KMS-11 (cell line): ENCODE data around the gene ITGA1.

ENCODE experiments used
- H2AFZ ChIP-seq: fragments of 200-600 bp; sonication (generic); 2 replicates; pipeline ENCODE4 v1.6.1; 2016; ENCODE audit warnings: antibody characterized with exemption, mixed run types, low read depth
- H3K27ac ChIP-seq: fragments of 200-600 bp; sonication (generic); 2 replicates; pipeline ENCODE4 v1.6.1; 2016; ENCODE audit warnings: mild to moderate bottlenecking, mixed run types
- H3K27me3 ChIP-seq: fragments of 200-600 bp; sonication (generic); 2 replicates; pipeline ENCODE4 v1.6.1; 2017; ENCODE audit warnings: mild to moderate bottlenecking, low read depth, mixed run types, moderate library complexity; ENCODE audit not compliant: insufficient read depth
- H3K36me3 ChIP-seq: fragments of 200-600 bp; sonication (generic); 2 replicates; pipeline ENCODE4 v1.6.1; 2017; ENCODE audit warnings: mild to moderate bottlenecking, mixed run types; ENCODE audit not compliant: insufficient read depth
- H3K4me1 ChIP-seq: fragments of 200-600 bp; sonication (generic); 2 replicates; pipeline ENCODE4 v1.6.1; 2016; ENCODE audit warnings: mild to moderate bottlenecking, low read depth, mixed run types; ENCODE audit not compliant: poor library complexity, severe bottlenecking
- H3K4me2 ChIP-seq: fragments of 200-600 bp; sonication (generic); 2 replicates; pipeline ENCODE4 v1.7.0; 2016; ENCODE audit warnings: mild to moderate bottlenecking, mixed run types
- H3K4me3 ChIP-seq: fragments of 200-600 bp; sonication (generic); IDR thresholded peaks from 2 replicates; pipeline ENCODE4 v1.6.1; 2017; ENCODE audit warnings: low read depth, low read length, mixed read lengths; ENCODE audit not compliant: insufficient read depth
- H3K79me2 ChIP-seq: fragments of 200-600 bp; sonication (generic); 2 replicates; pipeline ENCODE4 v1.6.1; 2016; ENCODE audit warnings: low read depth, mixed run types; ENCODE audit not compliant: insufficient read depth
- H3K9ac ChIP-seq: fragments of 200-600 bp; sonication (generic); 2 replicates; pipeline ENCODE4 v1.6.1; 2016; ENCODE audit warnings: mild to moderate bottlenecking, mixed run types
- H4K20me1 ChIP-seq: fragments of 200-600 bp; sonication (generic); 2 replicates; pipeline ENCODE4 v1.6.1; 2016; ENCODE audit warnings: mild to moderate bottlenecking, mixed run types; ENCODE audit not compliant: insufficient read depth
- CTCF ChIP-seq: fragments of 200-600 bp; sonication (generic); conservative IDR thresholded peaks from 2 replicates; pipeline ENCODE4 v1.6.1; 2017; ENCODE audit warnings: low read depth, mild to moderate bottlenecking, antibody characterized with exemption, low read length, moderate library complexity, mixed read lengths

Gene ITGA1

DNA sequence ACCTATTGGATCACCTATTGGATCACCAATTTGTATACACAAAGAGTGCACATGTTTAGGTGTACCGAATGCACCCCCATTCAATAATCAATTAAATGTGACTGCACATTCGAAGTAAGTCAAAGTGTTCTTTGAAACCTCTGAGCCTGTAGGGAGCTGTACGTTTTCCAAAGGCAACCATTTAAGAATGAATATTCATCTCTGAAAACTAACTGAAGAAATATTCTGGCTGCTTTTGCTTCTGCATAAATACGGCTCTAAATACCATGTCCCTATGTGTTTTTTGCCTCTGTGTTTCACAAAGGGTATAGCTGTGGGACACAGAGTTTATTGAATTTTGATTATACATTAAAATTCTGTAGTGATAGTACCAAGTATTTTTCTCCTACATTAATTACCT lies 95.4 kb downstream of the ITGA1 start:
- TF ChIP-seq CTCF: no peak
- H3K36me3 ChIP-seq: no peaks in the 10 kb centered on the region
- H4K20me1 ChIP-seq: no peaks in the 10 kb centered on the region
- H3K9ac ChIP-seq: no peak overlapping the region
- H2AFZ ChIP-seq: no peak overlapping the region
- no peak overlapping the region for H3K4me3 ChIP-seq
- no peaks in the 10 kb centered on the region for H3K79me2 ChIP-seq
- no peak overlapping the region for H3K4me2 ChIP-seq
- no peaks in the 10 kb centered on the region for H3K27me3 ChIP-seq
- no peaks in the 10 kb centered on the region for H3K4me1 ChIP-seq
- no peak overlapping the region for H3K27ac ChIP-seq

DNA sequence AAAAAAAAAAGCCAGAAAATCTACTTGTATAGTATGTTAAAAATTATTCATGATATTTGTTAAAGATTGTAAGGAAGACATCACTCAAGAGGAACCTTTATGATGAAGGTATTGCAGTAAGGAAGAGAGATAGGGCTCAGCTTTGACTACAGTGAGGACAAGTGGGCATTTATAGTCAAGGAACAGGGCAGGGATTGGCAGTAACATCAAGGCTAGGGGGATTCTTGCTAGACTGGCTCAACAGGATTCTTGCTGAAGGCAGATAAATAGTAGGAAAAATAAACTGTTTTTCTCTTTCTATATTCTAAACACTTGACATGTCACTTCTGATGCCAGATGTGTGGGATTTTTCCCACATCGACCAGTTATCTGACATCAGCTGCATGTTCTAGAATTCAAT lies 96.7 kb downstream of the ITGA1 start:
- no peaks in the 10 kb centered on the region for H3K27me3 ChIP-seq
- H3K27ac ChIP-seq: no peak overlapping the region
- H3K79me2 ChIP-seq: no peaks in the 10 kb centered on the region
- no peaks in the 10 kb centered on the region for H3K4me1 ChIP-seq
- no peak overlapping the region for H2AFZ ChIP-seq
- H3K36me3 ChIP-seq: no peaks in the 10 kb centered on the region
- no peak for TF ChIP-seq CTCF
- H3K4me3 ChIP-seq: no peak overlapping the region
- H3K9ac ChIP-seq: no peak overlapping the region
- no peaks in the 10 kb centered on the region for H4K20me1 ChIP-seq
- no peak overlapping the region for H3K4me2 ChIP-seq

GRCh38 chr5:52885614-52886013 lies 97.9 kb downstream of the ITGA1 start:
- Histone ChIP-seq H3K4me3 (no peak overlapping the region), H3K4me1 (no peaks in the 10 kb centered on the region)

DNA sequence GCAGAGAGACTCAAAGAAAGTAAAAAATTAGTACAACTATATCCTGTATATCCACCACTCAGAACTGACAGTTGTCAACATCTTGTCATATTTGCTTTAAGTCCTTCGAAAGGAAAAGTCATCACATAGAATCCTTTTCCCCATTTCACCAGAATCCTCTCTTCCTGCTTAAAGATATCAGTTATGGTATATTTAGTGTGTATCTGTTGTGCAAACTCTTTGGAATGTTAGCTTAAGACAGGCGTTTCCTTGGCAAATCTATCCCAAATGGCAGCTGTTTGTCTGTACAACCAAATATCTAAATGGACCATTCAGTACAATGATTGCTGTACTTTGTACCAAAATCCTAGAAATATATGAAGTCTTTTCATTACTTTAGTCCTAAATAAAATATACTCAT lies 98.5 kb downstream of the ITGA1 start:
- TF ChIP-seq CTCF: no peak
- H3K4me2 ChIP-seq: no peak overlapping the region
- H3K27me3 ChIP-seq: no peaks in the 10 kb centered on the region
- no peaks in the 10 kb centered on the region for H3K36me3 ChIP-seq
- no peak overlapping the region for H2AFZ ChIP-seq
- H3K9ac ChIP-seq: no peak overlapping the region
- no peak overlapping the region for H3K4me3 ChIP-seq
- H4K20me1 ChIP-seq: no peaks in the 10 kb centered on the region
- no peak overlapping the region for H3K27ac ChIP-seq
- no peaks in the 10 kb centered on the region for H3K4me1 ChIP-seq
- no peaks in the 10 kb centered on the region for H3K79me2 ChIP-seq

More at GRCh38 chr5:52885614-52886013, 97.9 kb downstream of the ITGA1 start:
- H3K9ac ChIP-seq: no peak overlapping the region
- H4K20me1 ChIP-seq: no peaks in the 10 kb centered on the region
- no peaks in the 10 kb centered on the region for H3K36me3 ChIP-seq
- TF ChIP-seq CTCF: no peak
- H3K27ac ChIP-seq: no peak overlapping the region
- no peak overlapping the region for H2AFZ ChIP-seq
- no peaks in the 10 kb centered on the region for H3K79me2 ChIP-seq
- no peaks in the 10 kb centered on the region for H3K27me3 ChIP-seq
- H3K4me2 ChIP-seq: no peak overlapping the region
